Neural cell (in vitro differentiated cells): ENCODE data around the gene CHD1. TPM values are rescaled to one million over a fixed set of nuclear protein-coding genes. Genes with fewer than 3 reads are reported as not detected.

Experiments
- H2AFZ ChIP-seq: fragments of 200-600, 300-800 bp; sonication (generic), shearing (Covaris generic); 2 replicates; pipeline ENCODE4 v1.6.0; 2014; ENCODE audit warnings: low read depth, mild to moderate bottlenecking, antibody characterized with exemption, low read length, moderate library complexity
- H3F3A ChIP-seq: fragments of 200-600 bp; shearing (Covaris generic); 2 replicates; pipeline ENCODE4 v1.6.1; 2016; ENCODE audit warnings: mild to moderate bottlenecking, moderate library complexity, mixed read lengths, antibody characterized with exemption, low read length; ENCODE audit not compliant: insufficient read depth, poor library complexity, severe bottlenecking
- H3K27ac ChIP-seq: fragments of 200-600, 300-800 bp; sonication (generic), shearing (Covaris generic); 2 replicates; pipeline ENCODE4 v1.5.1; 2014; ENCODE audit warnings: mild to moderate bottlenecking, low read length, moderate library complexity
- H3K27me3 ChIP-seq: fragments of 300-800, 200-600 bp; sonication (generic), shearing (Covaris generic); 2 replicates; pipeline ENCODE4 v1.6.0; 2014; ENCODE audit warnings: mild to moderate bottlenecking, low read depth, low read length, moderate library complexity; ENCODE audit not compliant: insufficient read depth
- H3K36me3 ChIP-seq: fragments of 300-800, 200-600 bp; sonication (generic), shearing (Covaris generic); 2 replicates; pipeline ENCODE4 v1.5.1; 2014; ENCODE audit warnings: mild to moderate bottlenecking, antibody characterized with exemption, low read length, moderate library complexity; ENCODE audit not compliant: insufficient read depth
- H3K4me2 ChIP-seq: fragments of 300-800, 200-600 bp; sonication (generic), shearing (Covaris generic); 2 replicates; pipeline ENCODE4 v1.6.0; 2014; ENCODE audit warnings: mild to moderate bottlenecking, low read length
- H3K4me3 ChIP-seq: fragments of 300-800, 200-600 bp; sonication (generic), shearing (Covaris generic); 2 replicates; pipeline ENCODE4 v1.5.1; 2014; ENCODE audit warnings: mild to moderate bottlenecking, low read length, moderate library complexity
- H3K79me2 ChIP-seq: fragments of 200-600 bp; shearing (Covaris generic); replicated peaks from 2 replicates; pipeline ENCODE4 v1.6.0; 2014; ENCODE audit warnings: mild to moderate bottlenecking, low read length, moderate library complexity; ENCODE audit not compliant: insufficient read depth
- H3K9ac ChIP-seq: fragments of 300-800, 200-600 bp; sonication (generic), shearing (Covaris generic); 2 replicates; pipeline ENCODE4 v1.6.1; 2016; ENCODE audit warnings: mild to moderate bottlenecking, low read length, mixed read lengths
- H3K9me2 ChIP-seq: fragments of 200-600 bp; shearing (Covaris generic); 2 replicates; pipeline ENCODE4 v1.6.1; 2016; ENCODE audit warnings: mild to moderate bottlenecking, low read length, mixed read lengths; ENCODE audit not compliant: insufficient read depth
- H3K9me3 ChIP-seq: fragments of 200-600, 300-800 bp; sonication (generic), shearing (Covaris generic); 2 replicates; pipeline ENCODE4 v1.6.1; 2016; ENCODE audit warnings: mild to moderate bottlenecking, mixed run types, low read length, moderate library complexity, mixed read lengths
- H4K20me1 ChIP-seq: fragments of 200-600 bp; shearing (Covaris generic); 2 replicates; pipeline ENCODE4 v1.6.1; 2016; ENCODE audit warnings: mild to moderate bottlenecking, mixed run types; ENCODE audit not compliant: insufficient read depth
- CTCF ChIP-seq: fragments of 450-650 bp; IDR thresholded peaks from 2 replicates; pipeline ENCODE4 v1.5.1; 2014; ENCODE audit warnings: antibody characterized with exemption, mild to moderate bottlenecking, moderate library complexity; ENCODE audit not compliant: poor library complexity, severe bottlenecking
- EP300 ChIP-seq: fragments of 450-650 bp; conservative IDR thresholded peaks from 2 replicates; pipeline ENCODE4 v1.6.1; 2014; ENCODE audit warnings: antibody characterized with exemption, mild to moderate bottlenecking, moderate library complexity; ENCODE audit not compliant: poor library complexity, severe bottlenecking
- EZH2 ChIP-seq: fragments of 200-600, 300-800 bp; shearing (Covaris generic), sonication (generic); IDR thresholded peaks from 2 replicates; pipeline ENCODE4 v1.6.1; 2014; ENCODE audit warnings: antibody characterized with exemption, low read length, borderline replicate concordance, mild to moderate bottlenecking; ENCODE audit not compliant: insufficient read depth, poor library complexity, severe bottlenecking
- MXI1 ChIP-seq: fragments of 450-650 bp; conservative IDR thresholded peaks from 2 replicates; pipeline ENCODE4 v1.6.1; 2014; ENCODE audit warnings: antibody characterized with exemption, mild to moderate bottlenecking; ENCODE audit not compliant: poor library complexity, severe bottlenecking
- POLR2AphosphoS5 ChIP-seq: IDR thresholded peaks from 2 replicates; pipeline ENCODE4 v1.6.1; 2012
- RAD21 ChIP-seq: fragments of 450-650 bp; conservative IDR thresholded peaks from 2 replicates; pipeline ENCODE4 v1.6.1; 2014; ENCODE audit warnings: antibody characterized with exemption, mild to moderate bottlenecking, moderate library complexity
- REST ChIP-seq: IDR thresholded peaks from 2 replicates; pipeline ENCODE4 v1.6.1; 2012; ENCODE audit warnings: borderline replicate concordance
- SMC3 ChIP-seq: fragments of 450-650 bp; conservative IDR thresholded peaks from 2 replicates; pipeline ENCODE4 v1.6.1; 2014; ENCODE audit warnings: antibody characterized with exemption, mild to moderate bottlenecking, moderate library complexity; ENCODE audit not compliant: poor library complexity
- TAF1 ChIP-seq: IDR thresholded peaks from 2 replicates; pipeline ENCODE4 v1.6.1; 2012; ENCODE audit warnings: low read depth
- polyA plus RNA-seq: library from polyadenylated mRNA; depleted of rRNA; stranded (reverse); fragments of >200 nt; gene quantifications from 2 replicates; pipeline ENCODE4 v1.2.3, GENCODE V29; 2014

Gene CHD1
- polyA plus RNA-seq, 1 donor from 2014 or later: 64.5 TPM

- Histone ChIP-seq H3K4me2 (peak overlapping the region; percentile 83), H3K36me3 (no peaks in the 10 kb centered on the region), H3F3A (no peaks in the 10 kb centered on the region), H4K20me1 (no peaks in the 10 kb centered on the region), H3K9me3 (no peaks in the 10 kb centered on the region), H2AFZ (peak overlapping the region; percentile 41), H3K79me2 (peaks cover 54% of the 10 kb centered on the region), H3K4me3 (peak overlapping the region; percentile 91), H3K9ac (peak overlapping the region; percentile 100), H3K9me2 (no peaks in the 10 kb centered on the region), H3K27ac (peak overlapping the region; percentile 95), H3K27me3 (no peaks in the 10 kb centered on the region)
- TF ChIP-seq MXI1 (peak; percentile 68), EZH2 (no peak), POLR2AphosphoS5 (no peak), TAF1 (no peak), RAD21 (no peak), EP300 (no peak), SMC3 (no peak)
These were observed 576 bp downstream of the CHD1 start for GRCh38 chr5:98927989-98928872.

DNA sequence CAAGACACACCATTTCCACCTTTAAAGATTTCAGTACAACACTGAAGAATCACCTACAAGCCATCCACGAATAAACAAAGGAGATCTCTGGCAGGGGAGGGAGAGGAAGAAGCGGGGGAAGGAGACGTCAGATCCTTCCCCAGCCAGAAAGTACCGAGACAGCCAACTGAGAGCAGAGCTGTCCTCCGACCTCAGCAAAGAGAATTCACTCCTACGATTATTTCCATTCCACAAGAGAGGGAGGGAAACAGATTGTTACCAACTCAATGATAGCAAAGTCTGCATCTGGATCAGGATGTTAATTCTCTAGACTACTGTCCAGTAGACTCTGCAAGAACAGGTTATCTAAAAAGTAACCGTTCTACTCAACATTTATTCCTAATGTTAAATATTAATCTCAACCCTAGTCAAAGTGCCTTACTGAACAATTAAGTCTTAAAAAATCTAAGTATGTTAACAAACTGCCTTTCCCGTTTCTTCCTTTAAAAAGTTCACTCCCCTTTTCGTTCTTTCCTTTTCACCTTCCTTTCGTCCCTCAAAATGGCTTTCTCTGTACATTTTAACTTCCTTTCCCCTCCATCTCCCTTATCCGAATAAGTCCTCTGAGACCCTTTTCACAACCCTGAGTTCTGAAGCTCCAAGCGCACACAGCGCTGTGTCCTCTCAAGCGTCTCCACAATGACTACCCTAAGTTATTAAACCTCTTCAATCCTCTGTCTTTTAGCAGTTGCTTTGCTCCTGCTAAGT is 1.4 kb downstream of the CHD1 start:
- Histone ChIP-seq H3K9ac (peak overlapping the region; percentile 100), H3K27me3 (no peaks in the 10 kb centered on the region), H3K4me2 (peak overlapping the region; percentile 83), H3K4me3 (peak overlapping the region; percentile 91), H3K9me2 (no peaks in the 10 kb centered on the region), H4K20me1 (no peaks in the 10 kb centered on the region), H2AFZ (no peak overlapping the region), H3K27ac (peak overlapping the region; percentile 95), H3K79me2 (peaks cover 61% of the 10 kb centered on the region), H3K36me3 (no peaks in the 10 kb centered on the region), H3F3A (no peaks in the 10 kb centered on the region), H3K9me3 (no peaks in the 10 kb centered on the region)
- TF ChIP-seq TAF1: peak; percentile 59
- TF ChIP-seq RAD21: no peak
- TF ChIP-seq POLR2AphosphoS5: peak; percentile 82

DNA sequence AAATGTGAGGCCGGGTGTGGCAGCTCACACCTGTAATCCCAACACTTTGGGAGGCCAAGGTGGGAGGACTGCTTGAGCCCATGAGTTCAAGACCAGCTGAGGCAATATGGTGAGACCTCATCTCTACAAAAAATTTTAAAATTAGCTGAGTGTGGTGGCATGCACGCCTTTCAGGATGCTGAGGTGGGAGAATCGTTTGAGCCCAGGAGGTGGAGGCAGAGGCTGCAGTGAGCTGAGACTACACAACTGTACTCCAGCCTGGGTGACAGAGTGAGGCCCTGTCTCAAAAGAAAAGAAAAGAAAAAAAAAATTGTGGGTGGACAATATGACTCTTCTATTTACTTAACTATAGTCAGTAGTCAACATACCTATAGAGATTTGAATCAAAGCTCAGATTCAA is 4.8 kb downstream of the CHD1 start:
- H4K20me1 ChIP-seq: no peaks in the 10 kb centered on the region

More for the DNA sequence above, 4.8 kb downstream of the CHD1 start:
- TF ChIP-seq REST (no peak), EP300 (no peak), RAD21 (no peak), POLR2AphosphoS5 (no peak), TAF1 (no peak), MXI1 (no peak), EZH2 (no peak), CTCF (no peak), SMC3 (no peak)
- no peak overlapping the region for H3K9ac ChIP-seq
- H3K9me2 ChIP-seq: no peaks in the 10 kb centered on the region
- no peak overlapping the region for H2AFZ ChIP-seq
- H3K79me2 ChIP-seq: peaks cover 81% of the 10 kb centered on the region
- no peak overlapping the region for H3K4me3 ChIP-seq
- no peaks in the 10 kb centered on the region for H3K9me3 ChIP-seq
- H3K4me2 ChIP-seq: no peak overlapping the region
- no peaks in the 10 kb centered on the region for H3F3A ChIP-seq
- no peaks in the 10 kb centered on the region for H3K36me3 ChIP-seq
- no peaks in the 10 kb centered on the region for H3K27me3 ChIP-seq
- H3K27ac ChIP-seq: no peak overlapping the region
